HepG2 (cell line): ENCODE data around the gene PPM1H. TPM values are rescaled to one million over a fixed set of nuclear protein-coding genes. Genes with fewer than 3 reads are reported as not detected.

ENCODE experiments used
- ATAC-seq: fragments of 200-7000 bp; cut with Tn5 transposase; 3 replicates; pipeline ENCODE4 v1.9.1; 2020; ENCODE audit warnings: mild to moderate bottlenecking, moderate library complexity
- BruUV-seq: library from RNA; stranded (reverse); fragments of 400-500 nt; replicated peaks from 2 replicates; lab custom pipeline; 2021; lab: Mats Ljungman, UMichigan
- CTCF ChIA-PET: fragments of 300-600 bp; formaldehyde crosslinking; extraction: SDS; loops from one replicate; lab custom pipeline; 2021; ENCODE audit warnings: low total read pairs, inconsistent platforms, low intra/inter-chr PET ratio; lab: Yijun Ruan, JAX
- POLR2A ChIA-PET: fragments of 350-600 bp; sonication (Branson Sonifier 250); formaldehyde crosslinking; loops from one replicate; lab custom pipeline; 2020; ENCODE audit warnings: antibody characterized with exemption, inconsistent platforms; lab: Yijun Ruan, JAX
- DNase-seq: peaks from one replicate; pipeline ENCODE4 v3.0.0-alpha.2; 2015; ENCODE audit warnings: low spot score
- FAIRE-seq: peaks from 3 replicates; lab custom pipeline; 2011; peaks lifted over from hg19 to GRCh38; lab: Jason Lieb, UNC
- H2AFZ ChIP-seq: one replicate; pipeline ENCODE4 v1.6.1; 2011; ENCODE audit warnings: low read length, inconsistent platforms
- H3K27ac ChIP-seq: fragments of 300-600 bp; 3 replicates; pipeline ENCODE4 v1.8.0; 2011; ENCODE audit warnings: mixed run types, mild to moderate bottlenecking, mixed read lengths, low read length, inconsistent platforms; ENCODE audit not compliant: insufficient read depth; ENCODE audit errors: extremely low read length
- H3K27me3 ChIP-seq, 2 experiments: fragments of 200-600 bp in 1 of 2; 2 replicates in 1 of 2; 3 replicates in 1 of 2; pipeline versions ENCODE4 v1.6.0 to v1.8.0; 2011; ENCODE audit warnings: low read length in 2 of 2, mild to moderate bottlenecking in 2 of 2, moderate library complexity in 2 of 2, inconsistent platforms in 1 of 2; ENCODE audit not compliant: insufficient read depth in 2 of 2, control insufficient read depth in 1 of 2
- H3K36me3 ChIP-seq, 2 experiments: fragments of 200-600 bp in 1 of 2; replicated peaks in 1 of 2; 2 replicates in 1 of 2; 3 replicates in 1 of 2; pipeline versions ENCODE4 v1.5.1 to v1.8.0; 2011; ENCODE audit warnings: low read length in 2 of 2, inconsistent platforms in 1 of 2; ENCODE audit not compliant: insufficient read depth in 2 of 2, control insufficient read depth in 1 of 2
- H3K4me1 ChIP-seq: 2 replicates; pipeline ENCODE4 v1.5.1; 2012; ENCODE audit warnings: low read length, inconsistent platforms; ENCODE audit not compliant: insufficient read depth
- H3K4me2 ChIP-seq: 2 replicates; pipeline ENCODE4 v1.6.0; 2011; ENCODE audit warnings: low read depth, low read length, inconsistent platforms
- H3K4me3 ChIP-seq, 3 experiments: fragments of 200-600 bp in 1 of 3; sonication (generic), shearing (Covaris generic) in 1 of 3; replicated peaks in 1 of 3; 2 replicates each; pipeline ENCODE4 v1.5.1; 2011 to 2016; ENCODE audit warnings: low read length in 3 of 3, inconsistent platforms in 2 of 3, low read depth in 2 of 3, mild to moderate bottlenecking in 2 of 3, control low read depth in 1 of 3, mixed read lengths in 1 of 3; ENCODE audit not compliant: insufficient read depth in 1 of 3
- H3K79me2 ChIP-seq: one replicate; pipeline ENCODE4 v1.6.1; 2011; ENCODE audit warnings: low read length, inconsistent platforms; ENCODE audit not compliant: insufficient read depth
- H3K9ac ChIP-seq: 2 replicates; pipeline ENCODE4 v1.6.0; 2011; ENCODE audit warnings: mild to moderate bottlenecking, low read depth, low read length, inconsistent platforms; ENCODE audit not compliant: insufficient read depth
- H3K9me3 ChIP-seq: 2 replicates; pipeline ENCODE4 v1.5.1; 2012; ENCODE audit warnings: mild to moderate bottlenecking, low read length
- H4K20me1 ChIP-seq: 2 replicates; pipeline ENCODE4 v1.6.0; 2011; ENCODE audit warnings: inconsistent platforms, mild to moderate bottlenecking, low read length, moderate library complexity; ENCODE audit not compliant: insufficient read depth
- GTF2F1 ChIP-seq: fragments of 150-350 bp; IDR thresholded peaks from 2 replicates; pipeline ENCODE4 v1.6.1; 2014; ENCODE audit warnings: low read length
- NKX3-1 ChIP-seq: sonication (generic); formaldehyde crosslinking; IDR thresholded peaks from 2 replicates; pipeline ENCODE4 v1.5.0; 2020; ENCODE audit warnings: missing genetic modification reagents
- SKIL ChIP-seq: sonication (generic); formaldehyde crosslinking; IDR thresholded peaks from 2 replicates; pipeline ENCODE4 v1.8.0; 2022; ENCODE audit warnings: missing genetic modification reagents, mild to moderate bottlenecking, moderate library complexity, borderline replicate concordance
- SRF ChIP-seq: IDR thresholded peaks from 2 replicates; pipeline ENCODE4 v1.6.1; 2011; ENCODE audit warnings: mild to moderate bottlenecking, low read depth, low read length, moderate library complexity
- ZBTB3 ChIP-seq: sonication (generic); formaldehyde crosslinking; IDR thresholded peaks from 2 replicates; pipeline ENCODE4 v1.4.0; 2020; ENCODE audit warnings: low read depth, mild to moderate bottlenecking, moderate library complexity, missing genetic modification reagents, borderline replicate concordance
- ZNF747 ChIP-seq: sonication (generic); formaldehyde crosslinking; IDR thresholded peaks from 2 replicates; pipeline ENCODE4 v1.8.1; 2023; ENCODE audit warnings: missing genetic modification reagents, mild to moderate bottlenecking, borderline replicate concordance
- ZNF883 ChIP-seq: sonication (generic); formaldehyde crosslinking; IDR thresholded peaks from 2 replicates; pipeline ENCODE4 v1.5.1; 2020; ENCODE audit warnings: mild to moderate bottlenecking, missing genetic modification reagents; ENCODE audit errors: not compliant biosample characterization
- WGBS: methylation state at CpG from one replicate; pipeline ENCODE4 v1.1.6; 2017; ENCODE audit warnings: low lambda C conversion rate; 5-methylcytosine and 5-hydroxymethylcytosine counted together
- in situ Hi-C: cut with HindIII; loops from 2 replicates; pipeline ENCODE4 v1.10.0; 2017; ENCODE audit warnings: low pct_unique_long_range_greater_than_20kb; ENCODE audit not compliant: extremely low pct_ligation_motif_present
- intact Hi-C: fragments of 100-400 bp; cut with micrococcal nuclease; formaldehyde crosslinking; loops from one replicate; pipeline ENCODE4 v1.10.0; 2022; ENCODE audit not compliant: unreplicated experiment
- polyA plus RNA-seq, 8 experiments: library from polyadenylated mRNA; depleted of rRNA in 3 of 8; stranded (reverse) in 7 of 8; unstranded in 1 of 8; fragments of >200 nt; fragmentation: Illumina TruSeq in 4 of 8; extraction: Trizol in 4 of 8; gene quantifications; 2 replicates each; pipeline versions ENCODE4 v1.2.1 to v1.2.3, GENCODE V29; 2011 to 2016; ENCODE audit warnings: low read depth in 4 of 8, missing spikeins in 1 of 8, mixed read lengths in 1 of 8; ENCODE audit not compliant: insufficient read depth in 1 of 8
- total RNA-seq, 5 experiments: library from RNA; depleted of rRNA; stranded (reverse); fragments of >200 nt; fragmentation: Illumina TruSeq; extraction: Trizol; gene quantifications; 2 replicates each; pipeline ENCODE4 v1.2.3, GENCODE V29; 2016; ENCODE audit warnings: low read depth in 1 of 5

Gene PPM1H
- total and polyA plus RNA-seq, 2 of the 13 experiments (the other 11 are each of a cell fraction or from before 2014, with no cell fraction given) = 29.1 to 38.1 TPM

DNA sequence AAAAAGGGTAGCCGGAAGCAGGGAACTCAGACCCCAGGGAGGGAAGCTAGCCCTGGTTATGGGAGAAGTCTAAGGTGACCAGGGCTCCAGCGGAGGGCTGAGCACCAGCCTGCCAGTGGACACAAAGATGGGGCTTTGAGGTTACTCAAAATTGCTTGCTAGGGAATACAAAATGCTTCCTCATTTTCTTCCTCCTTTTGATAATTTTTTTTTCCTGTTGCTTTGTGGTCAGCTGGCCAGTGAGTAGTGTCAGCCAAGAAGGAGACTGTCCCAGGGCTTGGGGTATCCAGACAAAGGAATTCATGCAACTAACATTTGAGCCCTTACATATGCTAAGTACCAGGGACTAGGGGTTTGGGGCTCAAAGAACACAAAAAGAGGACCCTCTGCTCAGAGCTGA lies 206.2 kb downstream of the PPM1H start:
- Histone ChIP-seq H3K4me2 (no peak overlapping the region), H3K79me2 (no peaks in the 10 kb centered on the region), H3K9ac (no peak overlapping the region), H3K36me3 (peaks cover 13 to 33% of the 10 kb centered on the region in 2 experiments), H3K9me3 (no peaks in the 10 kb centered on the region), H4K20me1 (no peaks in the 10 kb centered on the region; the same call in 1 of the 2 replicates), H3K4me1 (no peaks in the 10 kb centered on the region), H3K4me3 (no peak overlapping the region), H3K27ac (no peak overlapping the region), H3K27me3 (no peaks in the 10 kb centered on the region), H2AFZ (no peak overlapping the region)
- in situ Hi-C loops (no loop called here), intact Hi-C loops (no loop called here)
- CTCF ChIA-PET = no interaction called here
- no TSS peak for BruUV-seq
- POLR2A ChIA-PET = no interaction called here
- DNase-seq = no peak
- no peak for ATAC-seq
- WGBS = 100% methylated on average over 2 of the region's 2 CpGs
- TF ChIP-seq ZNF883 (CRISPR knock-in tag) (no peak), GTF2F1 (no peak), ZNF747 (CRISPR knock-in tag) (no peak), SKIL (CRISPR knock-in tag) (no peak), ZBTB3 (CRISPR knock-in tag) (no peak), SRF (no peak), NKX3-1 (CRISPR knock-in tag) (no peak)
- FAIRE-seq = no peak
